Keratinocyte (primary cell): ENCODE results near the gene OLFML2B. TPM values are rescaled to one million over a fixed set of nuclear protein-coding genes. Genes with fewer than 3 reads are reported as not detected.

Experiments
- DNase-seq: peaks from one replicate; pipeline ENCODE4 v3.0.0-alpha.2; 2011; ENCODE audit warnings: low read depth, missing footprints, low spot score
- FAIRE-seq: peaks from 2 replicates; lab custom pipeline; 2011; peaks lifted over from hg19 to GRCh38; lab: Jason Lieb, UNC
- H2AFZ ChIP-seq: 2 replicates; pipeline ENCODE4 v1.6.0; 2012; ENCODE audit warnings: low read length, control low read depth, inconsistent platforms; ENCODE audit not compliant: control insufficient read depth
- H3K27ac ChIP-seq: 2 replicates; pipeline ENCODE4 v1.5.1; 2011; ENCODE audit warnings: low read length; ENCODE audit not compliant: control insufficient read depth, insufficient read depth
- H3K27me3 ChIP-seq: 3 replicates; pipeline ENCODE4 v1.6.0; 2011; ENCODE audit warnings: low read length; ENCODE audit not compliant: control insufficient read depth, insufficient read depth; ENCODE audit errors: extremely low read depth
- H3K36me3 ChIP-seq, 2 experiments: 2 replicates in 1 of 2; 3 replicates in 1 of 2; pipeline ENCODE4 v1.5.1; 2011; ENCODE audit warnings: low read length in 2 of 2, mild to moderate bottlenecking in 1 of 2; ENCODE audit not compliant: control insufficient read depth in 2 of 2, insufficient read depth in 2 of 2; ENCODE audit errors: extremely low read depth in 1 of 2
- H3K4me1 ChIP-seq: 3 replicates; pipeline ENCODE4 v1.5.1; 2011; ENCODE audit warnings: low read length; ENCODE audit not compliant: control insufficient read depth, insufficient read depth; ENCODE audit errors: extremely low read depth
- H3K4me2 ChIP-seq: 3 replicates; pipeline ENCODE4 v1.6.0; 2011; ENCODE audit warnings: low read depth, low read length; ENCODE audit not compliant: control insufficient read depth, insufficient read depth; ENCODE audit errors: extremely low read depth
- H3K4me3 ChIP-seq, 3 experiments: fragments of 200-600 bp in 1 of 3; sonication (generic) in 1 of 3; 2 replicates in 2 of 3; 3 replicates in 1 of 3; pipeline ENCODE4 v1.5.1; 2011 to 2016; ENCODE audit warnings: low read length in 3 of 3, mild to moderate bottlenecking in 3 of 3, control low read depth in 2 of 3, inconsistent platforms in 1 of 3, low read depth in 1 of 3, mixed read lengths in 1 of 3, mixed run types in 1 of 3, moderate library complexity in 1 of 3; ENCODE audit not compliant: control insufficient read depth in 2 of 3, insufficient read depth in 2 of 3; ENCODE audit errors: extremely low read depth in 1 of 3
- H3K79me2 ChIP-seq: 2 replicates; pipeline ENCODE4 v1.6.0; 2012; ENCODE audit warnings: low read length; ENCODE audit not compliant: control insufficient read depth, insufficient read depth
- H3K9ac ChIP-seq: 3 replicates; pipeline ENCODE4 v1.6.0; 2011; ENCODE audit warnings: low read length; ENCODE audit not compliant: control insufficient read depth, insufficient read depth; ENCODE audit errors: extremely low read depth
- H3K9me1 ChIP-seq: 3 replicates; pipeline ENCODE4 v1.6.0; 2011; ENCODE audit warnings: low read length; ENCODE audit not compliant: control insufficient read depth, insufficient read depth; ENCODE audit errors: extremely low read depth
- H3K9me3 ChIP-seq: 2 replicates; pipeline ENCODE4 v1.5.1; 2012; ENCODE audit warnings: low read depth, low read length; ENCODE audit not compliant: control insufficient read depth
- H4K20me1 ChIP-seq: 3 replicates; pipeline ENCODE4 v1.6.0; 2011; ENCODE audit warnings: low read length; ENCODE audit not compliant: control insufficient read depth, insufficient read depth; ENCODE audit errors: extremely low read depth
- EZH2 ChIP-seq: IDR thresholded peaks from one replicate; pipeline ENCODE4 v1.6.1; 2012; ENCODE audit warnings: inconsistent platforms, mild to moderate bottlenecking, low read length, moderate library complexity
- dilution Hi-C: fragments of 300-500 bp; cut with MboI; formaldehyde crosslinking; loops from one replicate; pipeline ENCODE4 v1.7.0; 2020; ENCODE audit warnings: low sequenced_read_pairs; ENCODE audit not compliant: extremely low pct_ligation_motif_present
- polyA plus RNA-seq, 5 experiments: library from polyadenylated mRNA; depleted of rRNA in 3 of 5; stranded (reverse) in 3 of 5; stranded (forward) in 1 of 5; unstranded in 1 of 5; fragments of >200 nt; gene quantifications; 1 replicate in 1 of 5; 2 replicates in 3 of 5; 3 replicates in 1 of 5; pipeline versions ENCODE4 v1.2.1 to v1.2.3, GENCODE V29; 2011 to 2012; ENCODE audit warnings: missing spikeins in 2 of 5, low read depth in 1 of 5, low replicate concordance in 1 of 5
- TF ChIP-seq, protein P1 (sequence below), 3 experiments: IDR thresholded peaks in 1 of 3; conservative IDR thresholded peaks in 1 of 3; optimal IDR thresholded peaks in 1 of 3; 2 replicates in 2 of 3; 3 replicates in 1 of 3; pipeline versions ENCODE3 to v1.5.1; 2011; ENCODE audit warnings: low read length in 3 of 3, mild to moderate bottlenecking in 3 of 3, moderate library complexity in 2 of 3, control low read depth in 1 of 3, inconsistent platforms in 1 of 3; ENCODE audit not compliant: insufficient read depth in 2 of 3; ENCODE audit errors: extremely low read depth in 1 of 3

Gene OLFML2B
- polyA plus RNA-seq, 1 donor (not counting 4 experiments of a cell fraction or from before 2014, with no cell fraction given) = not detected

- no peak overlapping the region for H2AFZ ChIP-seq
- DNase-seq (no peak), FAIRE-seq (no peak)
- no peaks in the 10 kb centered on the region for H3K36me3 ChIP-seq
- TF ChIP-seq EZH2 = no peak
- TF ChIP-seq, protein P1, sequence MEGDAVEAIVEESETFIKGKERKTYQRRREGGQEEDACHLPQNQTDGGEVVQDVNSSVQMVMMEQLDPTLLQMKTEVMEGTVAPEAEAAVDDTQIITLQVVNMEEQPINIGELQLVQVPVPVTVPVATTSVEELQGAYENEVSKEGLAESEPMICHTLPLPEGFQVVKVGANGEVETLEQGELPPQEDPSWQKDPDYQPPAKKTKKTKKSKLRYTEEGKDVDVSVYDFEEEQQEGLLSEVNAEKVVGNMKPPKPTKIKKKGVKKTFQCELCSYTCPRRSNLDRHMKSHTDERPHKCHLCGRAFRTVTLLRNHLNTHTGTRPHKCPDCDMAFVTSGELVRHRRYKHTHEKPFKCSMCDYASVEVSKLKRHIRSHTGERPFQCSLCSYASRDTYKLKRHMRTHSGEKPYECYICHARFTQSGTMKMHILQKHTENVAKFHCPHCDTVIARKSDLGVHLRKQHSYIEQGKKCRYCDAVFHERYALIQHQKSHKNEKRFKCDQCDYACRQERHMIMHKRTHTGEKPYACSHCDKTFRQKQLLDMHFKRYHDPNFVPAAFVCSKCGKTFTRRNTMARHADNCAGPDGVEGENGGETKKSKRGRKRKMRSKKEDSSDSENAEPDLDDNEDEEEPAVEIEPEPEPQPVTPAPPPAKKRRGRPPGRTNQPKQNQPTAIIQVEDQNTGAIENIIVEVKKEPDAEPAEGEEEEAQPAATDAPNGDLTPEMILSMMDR (optimal IDR thresholded peaks at IDR 0.05 in 1 of 3, IDR thresholded peaks at IDR 0.05 in 1 of 3, conservative IDR thresholded peaks at IDR 0.05 in 1 of 3; ENCODE audit: extremely low read depth in 1 of 3, insufficient read depth in 2 of 3, low read length in 3 of 3) = no peak
- no peak overlapping the region for H3K4me3 ChIP-seq
- H3K4me1 ChIP-seq = peaks cover 8% of the 10 kb centered on the region
- no peak overlapping the region for H3K9ac ChIP-seq
- no peaks in the 10 kb centered on the region for H3K79me2 ChIP-seq
- no peaks in the 10 kb centered on the region for H3K9me1 ChIP-seq
- H3K27me3 ChIP-seq = no peaks in the 10 kb centered on the region
- H3K4me2 ChIP-seq = no peak overlapping the region
- dilution Hi-C loops = no loop called here
- no peak overlapping the region for H3K27ac ChIP-seq
- H4K20me1 ChIP-seq = no peaks in the 10 kb centered on the region
- no peaks in the 10 kb centered on the region for H3K9me3 ChIP-seq
Observed at GRCh38 chr1:161953256-161953920, 70.3 kb downstream of the OLFML2B start.

GRCh38 chr1:161952607-161953172, 71.0 kb downstream of the OLFML2B start:
- Histone ChIP-seq H4K20me1 (no peaks in the 10 kb centered on the region), H3K27me3 (no peaks in the 10 kb centered on the region), H3K36me3 (no peaks in the 10 kb centered on the region), H3K27ac (no peak overlapping the region), H3K9me3 (no peaks in the 10 kb centered on the region), H3K79me2 (no peaks in the 10 kb centered on the region), H3K4me1 (peaks cover 1% of the 10 kb centered on the region), H3K4me2 (no peak overlapping the region), H3K4me3 (no peak overlapping the region), H2AFZ (no peak overlapping the region), H3K9me1 (no peaks in the 10 kb centered on the region), H3K9ac (no peak overlapping the region)
- DNase-seq (no peak), FAIRE-seq (no peak)
- dilution Hi-C loops = no loop called here
- no peak for TF ChIP-seq EZH2
- TF ChIP-seq, protein P1 (optimal IDR thresholded peaks at IDR 0.05 in 1 of 3, IDR thresholded peaks at IDR 0.05 in 1 of 3, conservative IDR thresholded peaks at IDR 0.05 in 1 of 3; ENCODE audit: extremely low read depth in 1 of 3, insufficient read depth in 2 of 3, low read length in 3 of 3) = no peak
